KMS-11 (cell line): Measurements from ENCODE around the gene SEMA4G.

Source experiments
- H2AFZ ChIP-seq: fragments of 200-600 bp; sonication (generic); 2 replicates; pipeline ENCODE4 v1.6.1; 2016; ENCODE audit warnings: antibody characterized with exemption, mixed run types, low read depth
- H3K27ac ChIP-seq: fragments of 200-600 bp; sonication (generic); 2 replicates; pipeline ENCODE4 v1.6.1; 2016; ENCODE audit warnings: mild to moderate bottlenecking, mixed run types
- H3K27me3 ChIP-seq: fragments of 200-600 bp; sonication (generic); 2 replicates; pipeline ENCODE4 v1.6.1; 2017; ENCODE audit warnings: mild to moderate bottlenecking, low read depth, mixed run types, moderate library complexity; ENCODE audit not compliant: insufficient read depth
- H3K36me3 ChIP-seq: fragments of 200-600 bp; sonication (generic); 2 replicates; pipeline ENCODE4 v1.6.1; 2017; ENCODE audit warnings: mild to moderate bottlenecking, mixed run types; ENCODE audit not compliant: insufficient read depth
- H3K4me1 ChIP-seq: fragments of 200-600 bp; sonication (generic); 2 replicates; pipeline ENCODE4 v1.6.1; 2016; ENCODE audit warnings: mild to moderate bottlenecking, low read depth, mixed run types; ENCODE audit not compliant: poor library complexity, severe bottlenecking
- H3K4me2 ChIP-seq: fragments of 200-600 bp; sonication (generic); 2 replicates; pipeline ENCODE4 v1.7.0; 2016; ENCODE audit warnings: mild to moderate bottlenecking, mixed run types
- H3K4me3 ChIP-seq: fragments of 200-600 bp; sonication (generic); IDR thresholded peaks from 2 replicates; pipeline ENCODE4 v1.6.1; 2017; ENCODE audit warnings: low read depth, low read length, mixed read lengths; ENCODE audit not compliant: insufficient read depth
- H3K79me2 ChIP-seq: fragments of 200-600 bp; sonication (generic); 2 replicates; pipeline ENCODE4 v1.6.1; 2016; ENCODE audit warnings: low read depth, mixed run types; ENCODE audit not compliant: insufficient read depth
- H3K9ac ChIP-seq: fragments of 200-600 bp; sonication (generic); 2 replicates; pipeline ENCODE4 v1.6.1; 2016; ENCODE audit warnings: mild to moderate bottlenecking, mixed run types
- H4K20me1 ChIP-seq: fragments of 200-600 bp; sonication (generic); 2 replicates; pipeline ENCODE4 v1.6.1; 2016; ENCODE audit warnings: mild to moderate bottlenecking, mixed run types; ENCODE audit not compliant: insufficient read depth
- TF ChIP-seq, protein P1 (sequence below): fragments of 200-600 bp; sonication (generic); conservative IDR thresholded peaks from 2 replicates; pipeline ENCODE4 v1.6.1; 2017; ENCODE audit warnings: low read depth, mild to moderate bottlenecking, antibody characterized with exemption, low read length, moderate library complexity, mixed read lengths

SEMA4G gene

DNA sequence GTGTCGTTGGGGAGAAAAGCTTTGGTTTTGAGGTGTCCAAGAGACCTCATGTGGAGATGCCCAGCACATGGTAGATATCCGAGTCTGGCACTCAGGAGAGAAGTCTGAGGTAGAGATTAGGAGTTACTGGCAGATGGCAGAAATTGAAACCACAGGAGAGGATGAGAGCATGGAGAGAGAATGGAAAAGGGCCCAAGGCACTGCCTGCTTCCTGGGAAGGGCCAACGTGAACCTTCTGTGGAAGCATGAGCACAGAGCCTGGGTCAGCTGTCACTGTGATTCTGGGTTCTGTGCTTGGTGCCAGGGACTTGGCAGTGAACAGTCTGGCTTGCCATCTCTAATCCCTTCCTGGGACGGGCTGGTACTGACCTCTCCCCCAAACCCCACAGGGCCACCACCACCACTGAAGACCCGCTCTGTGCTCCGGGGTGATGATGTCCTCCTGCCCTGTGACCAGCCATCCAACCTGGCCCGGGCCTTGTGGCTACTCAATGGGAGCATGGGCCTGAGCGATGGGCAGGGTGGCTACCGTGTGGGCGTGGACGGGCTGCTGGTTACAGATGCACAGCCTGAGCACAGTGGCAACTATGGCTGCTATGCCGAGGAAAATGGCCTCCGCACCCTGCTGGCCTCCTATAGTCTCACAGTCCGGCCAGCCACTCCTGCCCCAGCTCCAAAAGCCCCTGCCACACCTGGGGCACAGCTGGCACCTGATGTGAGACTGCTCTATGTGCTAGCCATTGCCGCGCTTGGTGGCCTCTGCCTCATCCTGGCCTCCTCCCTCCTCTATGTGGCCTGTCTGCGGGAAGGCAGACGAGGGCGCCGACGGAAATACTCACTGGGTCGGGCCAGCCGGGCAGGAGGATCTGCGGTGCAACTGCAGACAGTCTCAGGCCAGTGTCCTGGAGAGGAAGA, 13.9 kb downstream of the SEMA4G start:
- no peak overlapping the region for H3K9ac ChIP-seq
- no peaks in the 10 kb centered on the region for H3K36me3 ChIP-seq

GRCh38 chr10:100983868-100984671, 14.8 kb downstream of the SEMA4G start:
- H3K79me2 ChIP-seq: peaks cover 18% of the 10 kb centered on the region
- H2AFZ ChIP-seq: no peak overlapping the region
- H3K27me3 ChIP-seq: no peaks in the 10 kb centered on the region
- no peaks in the 10 kb centered on the region for H4K20me1 ChIP-seq
- H3K36me3 ChIP-seq: no peaks in the 10 kb centered on the region
- H3K4me2 ChIP-seq: no peak overlapping the region
- H3K27ac ChIP-seq: no peak overlapping the region
- TF ChIP-seq, protein P1, sequence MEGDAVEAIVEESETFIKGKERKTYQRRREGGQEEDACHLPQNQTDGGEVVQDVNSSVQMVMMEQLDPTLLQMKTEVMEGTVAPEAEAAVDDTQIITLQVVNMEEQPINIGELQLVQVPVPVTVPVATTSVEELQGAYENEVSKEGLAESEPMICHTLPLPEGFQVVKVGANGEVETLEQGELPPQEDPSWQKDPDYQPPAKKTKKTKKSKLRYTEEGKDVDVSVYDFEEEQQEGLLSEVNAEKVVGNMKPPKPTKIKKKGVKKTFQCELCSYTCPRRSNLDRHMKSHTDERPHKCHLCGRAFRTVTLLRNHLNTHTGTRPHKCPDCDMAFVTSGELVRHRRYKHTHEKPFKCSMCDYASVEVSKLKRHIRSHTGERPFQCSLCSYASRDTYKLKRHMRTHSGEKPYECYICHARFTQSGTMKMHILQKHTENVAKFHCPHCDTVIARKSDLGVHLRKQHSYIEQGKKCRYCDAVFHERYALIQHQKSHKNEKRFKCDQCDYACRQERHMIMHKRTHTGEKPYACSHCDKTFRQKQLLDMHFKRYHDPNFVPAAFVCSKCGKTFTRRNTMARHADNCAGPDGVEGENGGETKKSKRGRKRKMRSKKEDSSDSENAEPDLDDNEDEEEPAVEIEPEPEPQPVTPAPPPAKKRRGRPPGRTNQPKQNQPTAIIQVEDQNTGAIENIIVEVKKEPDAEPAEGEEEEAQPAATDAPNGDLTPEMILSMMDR: no peak
- H3K9ac ChIP-seq: no peak overlapping the region
- H3K4me3 ChIP-seq: no peak overlapping the region
- peaks cover 18% of the 10 kb centered on the region for H3K4me1 ChIP-seq

More for the DNA sequence above, 13.9 kb downstream of the SEMA4G start:
- Histone ChIP-seq H3K4me1 (peaks cover 9% of the 10 kb centered on the region), H2AFZ (no peak overlapping the region), H3K4me3 (no peak overlapping the region), H3K27ac (no peak overlapping the region), H3K79me2 (peaks cover 9% of the 10 kb centered on the region), H4K20me1 (no peaks in the 10 kb centered on the region), H3K27me3 (no peaks in the 10 kb centered on the region), H3K4me2 (no peak overlapping the region)
- TF ChIP-seq, protein P1: no peak

GRCh38 chr10:100984672-100985177, 15.4 kb downstream of the SEMA4G start:
- H3K4me3 ChIP-seq: no peak overlapping the region
- H3K36me3 ChIP-seq: no peaks in the 10 kb centered on the region; the same call in 1 of the 2 replicates
- no peak overlapping the region for H2AFZ ChIP-seq
- H3K27me3 ChIP-seq: no peaks in the 10 kb centered on the region
- H3K27ac ChIP-seq: no peak overlapping the region
- H3K9ac ChIP-seq: no peak overlapping the region
- H3K79me2 ChIP-seq: peaks cover 25% of the 10 kb centered on the region
- peaks cover 24% of the 10 kb centered on the region for H3K4me1 ChIP-seq
- H3K4me2 ChIP-seq: no peak overlapping the region
- TF ChIP-seq, protein P1: no peak
- no peaks in the 10 kb centered on the region for H4K20me1 ChIP-seq

- Histone ChIP-seq H3K4me1 (peaks cover 26% of the 10 kb centered on the region), H3K27me3 (no peaks in the 10 kb centered on the region), H3K27ac (no peak overlapping the region), H3K4me2 (no peak overlapping the region), H3K79me2 (peaks cover 31% of the 10 kb centered on the region), H3K4me3 (no peak overlapping the region), H3K36me3 (no peaks in the 10 kb centered on the region; the same call in 1 of the 2 replicates), H4K20me1 (no peaks in the 10 kb centered on the region), H3K9ac (no peak overlapping the region), H2AFZ (no peak overlapping the region)
- TF ChIP-seq, protein P1: no peak
Measured at GRCh38 chr10:100985336-100985735, 16.0 kb downstream of the SEMA4G start.
